GM19238 (cell line): ENCODE results near the gene MYOCD.

Experiments used
- DNase-seq: peaks from one replicate; pipeline ENCODE4 v3.0.0; 2011; ENCODE audit warnings: low spot score; ENCODE audit not compliant: insufficient read length

Gene MYOCD

GRCh38 chr17:12756786-12757185, 91.1 kb downstream of the MYOCD start:
- DNase-seq: no peak

- no peak for DNase-seq
Observed at GRCh38 chr17:12759090-12759489, 93.4 kb downstream of the MYOCD start.

- no peak for DNase-seq
Observed at GRCh38 chr17:12765548-12765947, 99.9 kb downstream of the MYOCD start.

GRCh38 chr17:12768255-12768654, 102.6 kb downstream of the MYOCD start:
- no peak for DNase-seq

- no peak for DNase-seq
Observed at GRCh38 chr17:12769981-12770380, 104.3 kb downstream of the MYOCD start.

GRCh38 chr17:12773153-12773552, 107.5 kb downstream of the MYOCD start:
- no peak for DNase-seq

- DNase-seq: no peak
Observed at GRCh38 chr17:12789075-12789480, 123.4 kb downstream of the MYOCD start.

GRCh38 chr17:12789481-12790248, 124.0 kb downstream of the MYOCD start, which contains the start of gene ARHGAP44:
TSS of gene ARHGAP44 (plus strand) at chr17:12789498. CDS start at chr17:12789839, 341 bp downstream.
- peak; percentile 35 for DNase-seq

- DNase-seq: no peak
Observed at GRCh38 chr17:12790249-12791106, 124.8 kb downstream of the MYOCD start.

- DNase-seq: no peak
Observed at GRCh38 chr17:12794919-12795532, 129.3 kb downstream of the MYOCD start.

GRCh38 chr17:12800855-12801365, 135.2 kb downstream of the MYOCD start:
- DNase-seq: no peak

- no peak for DNase-seq
Observed at GRCh38 chr17:12806630-12807029, 140.9 kb downstream of the MYOCD start.

- DNase-seq: no peak
Observed at GRCh38 chr17:12808723-12809122, 143.0 kb downstream of the MYOCD start.

- DNase-seq: no peak
Observed at GRCh38 chr17:12812877-12813276, 147.2 kb downstream of the MYOCD start.

GRCh38 chr17:12813664-12814063, 148.0 kb downstream of the MYOCD start:
- DNase-seq: no peak

GRCh38 chr17:12814718-12815117, 149.0 kb downstream of the MYOCD start:
- DNase-seq: no peak

- DNase-seq: peak; percentile 12
Observed at GRCh38 chr17:12815642-12816141, 150.0 kb downstream of the MYOCD start.
